VCaP (cell line): ENCODE results near the gene SLX9.

ENCODE experiments used
- H3K27ac ChIP-seq: fragments of 450-650 bp; 2 replicates; pipeline ENCODE4 v1.5.1; 2017
- TF ChIP-seq, protein P1 (sequence below): fragments of 450-650 bp; conservative IDR thresholded peaks from 2 replicates; pipeline ENCODE4 v1.5.1; 2017; ENCODE audit warnings: mild to moderate bottlenecking, moderate library complexity

The SLX9 gene

DNA sequence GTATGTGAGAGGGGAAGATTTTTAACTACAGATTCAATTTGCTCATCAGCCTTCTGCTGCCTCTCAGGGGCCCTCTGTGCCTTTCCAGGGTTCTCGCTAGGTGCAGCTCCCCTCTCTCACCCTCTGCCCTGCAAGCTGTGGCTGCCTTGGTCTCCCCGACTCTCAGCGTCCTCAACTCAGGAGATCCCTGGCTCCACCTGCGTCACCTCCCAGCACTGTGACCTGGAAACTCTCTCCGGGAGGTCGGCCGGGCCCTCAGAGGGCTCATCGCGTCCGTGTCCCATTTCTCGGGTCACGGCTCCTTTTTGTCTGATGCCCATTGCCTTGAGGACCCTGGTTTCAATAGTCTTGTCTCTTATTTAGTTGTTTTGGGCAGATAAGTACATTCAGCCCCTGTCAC is 71.0 kb downstream of the SLX9 start:
- H3K27ac ChIP-seq = no peak overlapping the region
- TF ChIP-seq, protein P1, sequence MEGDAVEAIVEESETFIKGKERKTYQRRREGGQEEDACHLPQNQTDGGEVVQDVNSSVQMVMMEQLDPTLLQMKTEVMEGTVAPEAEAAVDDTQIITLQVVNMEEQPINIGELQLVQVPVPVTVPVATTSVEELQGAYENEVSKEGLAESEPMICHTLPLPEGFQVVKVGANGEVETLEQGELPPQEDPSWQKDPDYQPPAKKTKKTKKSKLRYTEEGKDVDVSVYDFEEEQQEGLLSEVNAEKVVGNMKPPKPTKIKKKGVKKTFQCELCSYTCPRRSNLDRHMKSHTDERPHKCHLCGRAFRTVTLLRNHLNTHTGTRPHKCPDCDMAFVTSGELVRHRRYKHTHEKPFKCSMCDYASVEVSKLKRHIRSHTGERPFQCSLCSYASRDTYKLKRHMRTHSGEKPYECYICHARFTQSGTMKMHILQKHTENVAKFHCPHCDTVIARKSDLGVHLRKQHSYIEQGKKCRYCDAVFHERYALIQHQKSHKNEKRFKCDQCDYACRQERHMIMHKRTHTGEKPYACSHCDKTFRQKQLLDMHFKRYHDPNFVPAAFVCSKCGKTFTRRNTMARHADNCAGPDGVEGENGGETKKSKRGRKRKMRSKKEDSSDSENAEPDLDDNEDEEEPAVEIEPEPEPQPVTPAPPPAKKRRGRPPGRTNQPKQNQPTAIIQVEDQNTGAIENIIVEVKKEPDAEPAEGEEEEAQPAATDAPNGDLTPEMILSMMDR = no peak

DNA sequence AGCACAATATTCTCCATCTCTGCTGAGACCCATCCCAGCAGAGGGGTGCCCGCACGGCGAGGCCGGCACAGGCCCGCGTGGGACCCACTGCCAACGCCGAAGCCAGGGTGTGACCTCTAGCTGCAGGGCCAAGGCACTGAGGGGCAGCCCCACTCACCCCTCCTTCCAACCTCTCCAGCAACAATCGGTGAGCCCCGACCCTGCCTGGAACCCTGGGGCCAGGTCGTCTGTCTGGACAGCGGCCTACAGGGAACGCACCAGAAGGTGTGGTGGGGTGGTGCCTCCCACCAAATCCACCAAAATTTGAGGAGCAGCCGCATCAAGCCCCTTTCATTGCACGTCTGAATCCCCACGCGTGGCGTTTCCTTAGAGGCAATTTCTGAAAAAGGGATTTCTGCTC is 71.6 kb downstream of the SLX9 start:
- H3K27ac ChIP-seq = no peak overlapping the region
- TF ChIP-seq, protein P1 = no peak

DNA sequence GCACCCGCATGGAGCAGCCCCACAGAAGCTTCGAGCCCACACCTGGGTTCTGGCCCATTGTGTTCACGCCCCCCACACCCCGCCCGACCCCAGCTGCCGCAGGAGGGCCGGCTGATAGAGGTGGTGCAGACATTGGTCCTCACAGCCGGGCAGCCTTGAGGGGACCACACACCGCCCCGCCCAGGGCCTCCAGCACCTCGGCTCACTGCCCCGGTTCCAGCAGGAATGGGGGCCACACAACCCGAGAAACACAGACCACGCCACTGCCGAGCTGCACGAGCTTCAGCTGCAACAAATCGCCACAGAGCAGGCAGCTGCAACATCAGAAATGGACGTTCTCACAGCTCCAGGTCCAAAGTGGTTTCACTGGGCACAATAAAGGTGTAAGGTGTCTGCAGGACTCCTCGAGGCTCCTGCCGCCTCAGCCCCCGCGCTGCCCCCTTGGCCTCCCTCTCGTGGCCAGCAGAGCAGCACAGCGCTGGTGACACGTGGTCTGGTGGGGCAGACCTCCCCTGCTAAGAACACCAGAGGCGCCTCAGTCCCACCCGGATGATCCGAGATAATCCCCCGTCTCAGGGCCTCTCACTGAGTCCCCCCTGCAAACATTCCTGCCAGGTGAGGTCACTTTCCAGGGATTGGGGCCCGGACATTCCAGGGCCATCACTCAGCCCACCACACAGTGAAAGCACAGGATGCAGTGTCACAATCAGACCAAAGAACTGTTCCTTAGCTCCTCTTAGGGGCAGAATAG is 72.3 kb downstream of the SLX9 start:
- H3K27ac ChIP-seq = no peak overlapping the region
- TF ChIP-seq, protein P1 = no peak

DNA sequence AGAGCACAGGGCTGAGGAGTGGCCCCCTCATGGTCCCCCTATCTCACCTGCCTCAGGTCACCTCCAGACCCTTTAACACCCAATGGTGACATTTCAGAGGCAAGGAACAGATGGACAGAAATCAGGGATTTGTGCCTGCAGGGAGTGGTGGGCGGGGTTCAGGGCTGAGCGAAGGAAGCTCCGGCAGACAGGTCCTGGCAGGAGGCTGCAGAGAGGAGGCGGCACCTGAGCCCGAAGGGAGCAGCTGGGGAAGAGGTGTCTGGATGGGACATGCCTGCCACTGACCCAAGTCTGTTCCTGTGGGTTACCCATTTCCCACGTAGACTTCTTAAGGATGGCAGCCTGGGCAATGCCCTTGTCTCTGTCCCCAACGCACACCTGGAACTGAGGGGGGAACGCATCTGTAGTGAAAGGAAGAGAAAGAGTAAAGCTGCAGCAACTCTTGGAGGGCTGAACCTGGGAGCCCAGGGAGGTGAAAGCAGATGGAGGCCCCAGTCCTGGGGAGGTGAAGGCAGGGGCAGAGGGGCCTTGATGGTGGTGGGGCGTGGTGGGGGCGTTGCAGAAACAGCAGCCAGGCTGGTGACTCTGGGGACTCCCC is 72.9 kb downstream of the SLX9 start:
- TF ChIP-seq, protein P1 = no peak
- H3K27ac ChIP-seq = no peak overlapping the region

DNA sequence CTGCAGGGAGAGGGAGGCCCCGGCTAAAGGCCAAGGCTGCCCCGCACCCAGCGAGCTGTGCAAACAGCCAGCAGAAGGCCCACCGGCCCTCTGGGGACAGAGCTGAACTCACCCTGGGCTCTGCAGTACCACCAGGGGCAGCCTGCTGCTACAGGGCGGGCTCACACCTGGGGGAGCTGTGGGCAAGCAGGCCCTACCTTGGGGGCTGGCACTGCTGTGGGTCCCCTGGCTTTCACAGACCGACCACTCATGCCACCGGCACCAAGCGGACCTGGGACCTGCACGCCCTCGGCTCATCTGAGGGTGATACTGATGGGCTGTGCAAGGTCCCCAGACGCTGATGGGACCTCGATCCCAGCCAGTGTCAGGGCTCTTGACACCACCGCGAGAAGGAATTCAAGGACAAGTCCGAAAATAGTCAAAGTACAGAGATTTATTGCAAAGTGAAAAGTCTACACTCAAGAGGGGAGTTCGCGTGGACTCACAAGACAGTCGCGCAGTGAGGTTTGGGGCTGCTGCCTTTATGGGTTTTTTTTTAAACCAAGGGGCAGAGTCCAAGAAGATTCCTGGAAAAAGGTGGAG is 73.5 kb downstream of the SLX9 start:
- no peak overlapping the region for H3K27ac ChIP-seq
- TF ChIP-seq, protein P1 = no peak

DNA sequence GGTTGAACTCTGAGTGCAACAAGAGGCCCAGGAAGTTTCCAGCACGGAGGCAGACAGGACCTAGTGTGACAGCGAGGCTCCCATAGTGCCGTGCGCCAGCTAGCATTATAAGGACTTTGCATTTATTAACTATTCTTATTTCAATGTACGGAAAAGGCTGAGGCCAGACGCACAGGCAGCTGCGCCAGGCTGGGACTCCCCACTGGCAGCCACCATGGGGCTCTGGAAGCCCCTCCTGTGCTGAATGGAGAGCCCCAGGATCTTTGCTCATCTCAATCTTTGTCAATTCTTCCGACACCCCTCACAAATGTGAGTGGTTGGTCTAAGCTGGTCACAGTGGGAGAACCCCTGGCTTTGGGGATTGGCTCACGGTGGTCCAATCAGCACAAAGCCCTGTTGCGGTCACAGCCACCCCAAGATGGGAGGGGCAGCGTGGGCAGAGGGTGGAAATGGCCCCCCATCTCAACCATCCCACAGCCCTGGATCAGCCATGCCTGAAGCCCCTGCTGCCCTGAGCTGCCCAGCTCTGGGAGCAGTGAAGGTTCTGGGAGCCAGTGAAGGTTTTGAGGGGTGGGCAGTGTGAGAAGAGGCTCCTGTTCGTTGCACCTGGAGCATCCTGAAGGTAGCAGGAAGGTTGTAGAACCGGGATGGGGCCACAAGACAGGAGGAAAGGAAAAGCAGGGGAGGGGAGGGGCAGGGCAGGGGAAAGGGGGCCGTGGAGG is 75.1 kb downstream of the SLX9 start:
- no peak overlapping the region for H3K27ac ChIP-seq
- TF ChIP-seq, protein P1 = no peak

DNA sequence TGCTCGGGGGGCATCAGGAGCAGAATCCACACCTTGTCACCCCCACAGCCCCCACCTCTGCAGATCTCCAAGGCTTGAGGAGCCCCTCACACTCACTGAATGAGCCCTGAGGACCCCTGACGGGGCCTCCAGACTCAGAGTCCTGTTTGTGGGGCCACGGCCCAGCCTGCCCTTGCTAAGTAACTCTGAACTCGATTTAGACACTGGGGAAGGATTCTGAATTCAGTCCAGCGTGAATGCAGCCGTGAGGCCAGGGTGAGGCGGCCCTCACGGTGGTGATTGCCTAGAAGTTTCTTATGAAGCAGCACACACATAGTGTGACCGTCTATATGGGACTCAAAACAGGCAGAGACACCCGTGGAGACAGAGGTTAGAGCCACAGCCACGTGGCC is 75.6 kb downstream of the SLX9 start:
- H3K27ac ChIP-seq = no peak overlapping the region
- TF ChIP-seq, protein P1 = no peak
